Measurements from ENCODE around the gene FOXP2. TPM values are rescaled to one million over a fixed set of nuclear protein-coding genes. Genes with fewer than 3 reads are reported as not detected.

FOXP2 gene
- total and polyA plus RNA-seq, 10 of the 15 experiments (the other 5 are each of a cell fraction or from before 2014, with no cell fraction given), result 0.99 to 2.5 (median 1.8) TPM

GRCh38 chr7:114428211-114428610 lies 13.6 kb downstream of the FOXP2 start (continued):
- TF ChIP-seq FOXK2 (IDR thresholded peaks at IDR 0.05) (no peak), ESRRA (IDR thresholded peaks at IDR 0.05; ENCODE audit: low read length) (no peak), TCF7 (IDR thresholded peaks at IDR 0.05; ENCODE audit: borderline replicate concordance) (no peak), RAD51 (IDR thresholded peaks at IDR 0.05) (no peak), ZNF592 (IDR thresholded peaks at IDR 0.05) (no peak), BHLHE40 (IDR thresholded peaks at IDR 0.05; ENCODE audit: borderline replicate concordance in 1 of 2, low read depth in 2 of 2, low read length in 1 of 2) (no peak), IRF5 (IDR thresholded peaks at IDR 0.05; ENCODE audit: borderline replicate concordance) (no peak), ZBTB33 (IDR thresholded peaks at IDR 0.05) (no peak)

All from GM12878 (cell line).